Endothelial cell of umbilical vein (primary cell): ENCODE data around the gene THSD7A. TPM values are rescaled to one million over a fixed set of nuclear protein-coding genes. Genes with fewer than 3 reads are reported as not detected.
A peak's percentile ranks its signal among the peaks of the same experiment; 100 is the strongest.

Experiments used
- BruUV-seq: library from RNA; stranded (reverse); fragments of 400-500 nt; replicated peaks from 2 replicates; lab custom pipeline; 2021; lab: Mats Ljungman, UMichigan
- CTCF ChIA-PET: fragments of 300-600, 350-600 bp; sonication (Branson Sonifier 250); formaldehyde crosslinking; loops from one replicate; lab custom pipeline; 2021; ENCODE audit warnings: antibody characterized with exemption, inconsistent platforms; lab: Charles Lee
- POLR2A ChIA-PET: fragments of 300-600, 350-600 bp; sonication (Branson Sonifier 250); formaldehyde crosslinking; loops from one replicate; lab custom pipeline; 2021; ENCODE audit warnings: antibody characterized with exemption, inconsistent platforms; lab: Charles Lee
- DNase-seq: peaks from one replicate; pipeline ENCODE4 v3.0.0-alpha.2; 2011; ENCODE audit warnings: low read depth, low spot score
- FAIRE-seq: peaks from 2 replicates; lab custom pipeline; 2011; peaks lifted over from hg19 to GRCh38; lab: Jason Lieb, UNC
- H2AFZ ChIP-seq: 2 replicates; pipeline ENCODE4 v1.6.0; 2012; ENCODE audit warnings: low read depth, low read length, control low read depth, inconsistent platforms
- H3K27ac ChIP-seq: 2 replicates; pipeline ENCODE4 v1.5.1; 2011; ENCODE audit warnings: low read depth, mild to moderate bottlenecking, control low read depth, low read length, moderate library complexity; ENCODE audit not compliant: insufficient read depth
- H3K27me3 ChIP-seq, 2 experiments: 2 replicates each; pipeline versions ENCODE4 v1.6.0 to v1.6.1; 2011; ENCODE audit warnings: low read length in 2 of 2, mixed read lengths in 1 of 2; ENCODE audit not compliant: control insufficient read depth in 2 of 2, insufficient read depth in 2 of 2
- H3K36me3 ChIP-seq, 2 experiments: 2 replicates in 1 of 2; 3 replicates in 1 of 2; pipeline ENCODE4 v1.5.1; 2011; ENCODE audit warnings: low read length in 2 of 2, mild to moderate bottlenecking in 1 of 2, moderate library complexity in 1 of 2; ENCODE audit not compliant: control insufficient read depth in 2 of 2, insufficient read depth in 2 of 2; ENCODE audit errors: extremely low read depth in 1 of 2
- H3K4me1 ChIP-seq: 3 replicates; pipeline ENCODE4 v1.5.1; 2011; ENCODE audit warnings: mild to moderate bottlenecking, low read length; ENCODE audit not compliant: control insufficient read depth, insufficient read depth; ENCODE audit errors: extremely low read depth
- H3K4me2 ChIP-seq: 2 replicates; pipeline ENCODE4 v1.6.1; 2011; ENCODE audit warnings: low read length, control low read depth, mixed read lengths; ENCODE audit not compliant: insufficient read depth
- H3K4me3 ChIP-seq, 3 experiments: fragments of 200-600 bp in 1 of 3; sonication (generic), shearing (Covaris generic) in 1 of 3; replicated peaks in 1 of 3; 2 replicates each; pipeline ENCODE4 v1.5.1; 2011 to 2016; ENCODE audit warnings: control low read depth in 3 of 3, low read length in 3 of 3, mild to moderate bottlenecking in 2 of 3, inconsistent platforms in 1 of 3, low read depth in 1 of 3, moderate library complexity in 1 of 3; ENCODE audit not compliant: insufficient read depth in 1 of 3
- H3K79me2 ChIP-seq: 2 replicates; pipeline ENCODE4 v1.6.0; 2012; ENCODE audit warnings: low read length, inconsistent platforms; ENCODE audit not compliant: control insufficient read depth, insufficient read depth
- H3K9ac ChIP-seq: replicated peaks from 2 replicates; pipeline ENCODE3; 2011; ENCODE audit warnings: low read length, control low read depth; ENCODE audit not compliant: insufficient read depth; ENCODE audit errors: extremely low read depth
- H3K9me1 ChIP-seq: replicated peaks from 3 replicates; pipeline ENCODE4 v1.6.0; 2011; ENCODE audit warnings: mild to moderate bottlenecking, low read length; ENCODE audit not compliant: control insufficient read depth, insufficient read depth; ENCODE audit errors: extremely low read depth
- H3K9me3 ChIP-seq: replicated peaks from 2 replicates; pipeline ENCODE4 v1.5.1; 2012; ENCODE audit warnings: low read length, inconsistent platforms; ENCODE audit not compliant: control insufficient read depth, insufficient read depth
- H4K20me1 ChIP-seq: replicated peaks from 2 replicates; pipeline ENCODE3; 2011; ENCODE audit warnings: mild to moderate bottlenecking, low read length; ENCODE audit not compliant: control insufficient read depth, insufficient read depth; ENCODE audit errors: extremely low read depth
- CTCF ChIP-seq, 2 donors: IDR thresholded peaks; 1 replicate in 1 of 2; 2 replicates in 1 of 2; pipeline ENCODE4 v1.5.1; 2011; ENCODE audit warnings: low read length in 2 of 2, mild to moderate bottlenecking in 2 of 2, moderate library complexity in 2 of 2, control low read depth in 1 of 2, inconsistent platforms in 1 of 2, low read depth in 1 of 2; ENCODE audit not compliant: insufficient read depth in 1 of 2; ENCODE audit errors: extremely low read depth in 1 of 2
- EZH2 ChIP-seq: IDR thresholded peaks from 2 replicates; pipeline ENCODE4 v1.6.1; 2012; ENCODE audit warnings: borderline replicate concordance, low read depth, mild to moderate bottlenecking, moderate library complexity, low read length, inconsistent platforms; ENCODE audit not compliant: severe bottlenecking
- FOS ChIP-seq: IDR thresholded peaks from 2 replicates; pipeline ENCODE4 v1.6.1; 2011; ENCODE audit warnings: mild to moderate bottlenecking, low read length, moderate library complexity, borderline replicate concordance; ENCODE audit not compliant: insufficient read depth
- GATA2 ChIP-seq: IDR thresholded peaks from 2 replicates; pipeline ENCODE4 v1.7.0; 2011; ENCODE audit warnings: low read depth, mild to moderate bottlenecking, moderate library complexity, mixed read lengths, low read length; ENCODE audit not compliant: insufficient read length, insufficient read depth
- JUN ChIP-seq: IDR thresholded peaks from 2 replicates; pipeline ENCODE4 v1.6.1; 2011; ENCODE audit warnings: borderline replicate concordance, low read depth; ENCODE audit not compliant: insufficient read length, insufficient read depth
- MAX ChIP-seq: IDR thresholded peaks from 2 replicates; pipeline ENCODE4 v1.6.1; 2011; ENCODE audit not compliant: insufficient read depth, insufficient read length
- MYC ChIP-seq: IDR thresholded peaks from one replicate; pipeline ENCODE4 v1.6.1; 2011; ENCODE audit warnings: mild to moderate bottlenecking, low read depth, low read length
- POLR2A ChIP-seq: IDR thresholded peaks from 2 replicates; pipeline ENCODE4 v1.6.1; 2012; ENCODE audit warnings: low read depth, mild to moderate bottlenecking, control low read depth, low read length
- POLR2AphosphoS5 ChIP-seq: IDR thresholded peaks from 2 replicates; pipeline ENCODE4 v1.6.1; 2012; ENCODE audit warnings: low read depth, mild to moderate bottlenecking, control low read depth, low read length, moderate library complexity; ENCODE audit not compliant: insufficient read depth
- dilution Hi-C: fragments of 300-500 bp; cut with MboI; formaldehyde crosslinking; loops from one replicate; pipeline ENCODE4 v1.15.0; 2019; ENCODE audit warnings: low sequenced_read_pairs; ENCODE audit not compliant: extremely low pct_ligation_motif_present
- intact Hi-C: fragments of 100-400 bp; cut with micrococcal nuclease; formaldehyde crosslinking; loops from one replicate; pipeline ENCODE4 v1.10.0; 2022
- polyA plus RNA-seq, 4 experiments: library from polyadenylated mRNA; depleted of rRNA in 3 of 4; stranded (reverse) in 3 of 4; unstranded in 1 of 4; fragments of >200 nt; gene quantifications; 2 replicates each; pipeline versions ENCODE4 v1.2.1 to v1.2.3, GENCODE V29; 2011 to 2012; ENCODE audit warnings: missing spikeins in 1 of 4
- total RNA-seq: library from RNA; stranded (reverse); gene quantifications from 2 replicates; pipeline ENCODE4 v1.2.3, GENCODE V29; 2021

The THSD7A gene
- total and polyA plus RNA-seq, 2 donors (not counting 3 experiments of a cell fraction or from before 2014, with no cell fraction given), result 3.3 to 12.7 TPM

DNA sequence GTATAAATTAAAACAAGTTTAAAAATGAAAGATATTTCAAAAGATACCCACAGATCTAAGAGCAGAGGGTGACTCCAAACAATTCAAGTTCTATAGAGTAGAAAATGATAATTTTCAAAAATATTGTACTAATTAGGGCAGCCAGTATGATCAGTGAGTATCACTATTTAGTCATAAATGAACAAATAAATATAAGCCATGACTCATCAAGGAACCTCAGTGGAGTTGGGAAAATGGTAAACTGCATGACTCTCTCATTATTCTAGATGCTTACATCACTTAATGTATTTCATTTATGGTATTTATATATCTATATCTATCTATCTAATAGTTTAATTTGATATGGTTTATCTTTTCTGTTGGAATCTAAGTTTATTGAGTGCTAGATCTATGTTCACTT is 94.3 kb downstream of the THSD7A start:
- no peaks in the 10 kb centered on the region for H3K27me3 ChIP-seq
- no peaks in the 10 kb centered on the region for H3K4me1 ChIP-seq
- peak; percentile 26 for DNase-seq
- H3K4me3 ChIP-seq, result no peak overlapping the region
- H3K36me3 ChIP-seq, result no peaks in the 10 kb centered on the region
- no peak for TF ChIP-seq GATA2
- no peak for TF ChIP-seq POLR2AphosphoS5
- peak; percentile 70 for TF ChIP-seq FOS
- TF ChIP-seq EZH2, result no peak
- no peak for TF ChIP-seq MAX
- TF ChIP-seq CTCF (IDR thresholded peaks at IDR 0.05; ENCODE audit: extremely low read depth in 1 of 2, insufficient read depth in 1 of 2, low read depth in 1 of 2, low read length in 2 of 2), result no peak
- peak; percentile 18 for TF ChIP-seq JUN
- no peak for TF ChIP-seq MYC
- TF ChIP-seq POLR2A, result no peak
- no TSS peak for BruUV-seq
- no peak overlapping the region for H3K27ac ChIP-seq
- no peak overlapping the region for H3K4me2 ChIP-seq
- H4K20me1 ChIP-seq, result no peaks in the 10 kb centered on the region
- no peak overlapping the region for H2AFZ ChIP-seq
- no peaks in the 10 kb centered on the region for H3K9me3 ChIP-seq
- FAIRE-seq, result no peak
- POLR2A ChIA-PET, result no interaction called here
- H3K9me1 ChIP-seq, result peaks cover 2% of the 10 kb centered on the region
- dilution Hi-C loops (no loop called here), intact Hi-C loops (no loop called here)
- no peak overlapping the region for H3K9ac ChIP-seq
- H3K79me2 ChIP-seq, result no peaks in the 10 kb centered on the region
- CTCF ChIA-PET, result no interaction called here
